Measurements from ENCODE around the gene TMEM214.

The TMEM214 gene

GRCh38 chr2:27051902-27052645 lies 19.3 kb downstream of the TMEM214 start:
- TF ChIP-seq FOXK2 (IDR thresholded peaks at IDR 0.05): no peak
- TF ChIP-seq BHLHE40 (IDR thresholded peaks at IDR 0.05; ENCODE audit: borderline replicate concordance): no peak
- TF ChIP-seq ZNF384 (IDR thresholded peaks at IDR 0.05): no peak
- no peak for TF ChIP-seq SUZ12 (IDR thresholded peaks at IDR 0.05)
- DNase-seq (ENCODE audit: extremely low spot score): peak; percentile 16
- POLR2A ChIA-PET: interaction anchor here (1.2 to 7.4 kb wide), 13 partner anchors 8 to 82 kb away, joined by 3 to 91 read pairs (median 11); partner anchors contain the start of genes ABHD1, EMILIN1, KHK and OST4
- CTCF ChIA-PET: no interaction called here

GRCh38 chr2:27053321-27053720 lies 20.6 kb downstream of the TMEM214 start:
- CTCF ChIA-PET: no interaction called here
- TF ChIP-seq ARNT (IDR thresholded peaks at IDR 0.05): no peak
- no peak for TF ChIP-seq HDGF (IDR thresholded peaks at IDR 0.05; ENCODE audit: borderline replicate concordance)
- TF ChIP-seq SP1 (IDR thresholded peaks at IDR 0.05): no peak
- no peak for TF ChIP-seq CTBP1 (IDR thresholded peaks at IDR 0.05; ENCODE audit: borderline replicate concordance)
- TF ChIP-seq FOXM1 (IDR thresholded peaks at IDR 0.05; ENCODE audit: borderline replicate concordance): no peak
- TF ChIP-seq L3MBTL2 (conservative IDR thresholded peaks at IDR 0.05): no peak
- TF ChIP-seq LEF1 (IDR thresholded peaks at IDR 0.05; ENCODE audit: borderline replicate concordance): no peak
- no peak for TF ChIP-seq PKNOX1 (IDR thresholded peaks at IDR 0.05)
- TF ChIP-seq FOXK2 (IDR thresholded peaks at IDR 0.05): no peak
- TF ChIP-seq TARDBP (IDR thresholded peaks at IDR 0.05): no peak
- no peak for TF ChIP-seq SUZ12 (IDR thresholded peaks at IDR 0.05)
- DNase-seq (ENCODE audit: extremely low spot score): no peak
- POLR2A ChIA-PET: interaction anchor here (1.2 to 7.4 kb wide), 4 partner anchors 13 to 28 kb away, joined by 3 to 91 read pairs (median 25); partner anchors contain the start of gene OST4

- TF ChIP-seq HDGF (IDR thresholded peaks at IDR 0.05; ENCODE audit: borderline replicate concordance) (no peak), BHLHE40 (IDR thresholded peaks at IDR 0.05; ENCODE audit: borderline replicate concordance) (no peak), ARNT (IDR thresholded peaks at IDR 0.05) (no peak), PKNOX1 (IDR thresholded peaks at IDR 0.05) (no peak), CTBP1 (IDR thresholded peaks at IDR 0.05; ENCODE audit: borderline replicate concordance) (no peak), FOXK2 (IDR thresholded peaks at IDR 0.05) (no peak), FOXA1 (IDR thresholded peaks at IDR 0.05) (no peak), TARDBP (IDR thresholded peaks at IDR 0.05) (no peak), LEF1 (IDR thresholded peaks at IDR 0.05; ENCODE audit: borderline replicate concordance) (no peak), SP1 (IDR thresholded peaks at IDR 0.05) (no peak), NFRKB (IDR thresholded peaks at IDR 0.05) (no peak), SUZ12 (IDR thresholded peaks at IDR 0.05) (no peak), FOXM1 (IDR thresholded peaks at IDR 0.05; ENCODE audit: borderline replicate concordance) (no peak)
- ChIA-PET POLR2A (interaction anchor here (1.2 to 7.4 kb wide), 3 partner anchors 12 to 29 kb away, joined by 3 to 91 read pairs (median 47); partner anchors contain the start of gene OST4), CTCF (no interaction called here)
- DNase-seq (ENCODE audit: extremely low spot score): no peak
These were observed 21.0 kb downstream of the TMEM214 start for GRCh38 chr2:27053776-27054175.

- no peak for TF ChIP-seq SP1 (IDR thresholded peaks at IDR 0.05)
- no peak for TF ChIP-seq NFRKB (IDR thresholded peaks at IDR 0.05)
- TF ChIP-seq FOXA1 (IDR thresholded peaks at IDR 0.05): no peak
- no peak for TF ChIP-seq ZNF384 (IDR thresholded peaks at IDR 0.05)
- TF ChIP-seq SUZ12 (IDR thresholded peaks at IDR 0.05): no peak
- no peak for TF ChIP-seq L3MBTL2 (conservative IDR thresholded peaks at IDR 0.05)
- no peak for TF ChIP-seq FOXM1 (IDR thresholded peaks at IDR 0.05; ENCODE audit: borderline replicate concordance)
- TF ChIP-seq HDGF (IDR thresholded peaks at IDR 0.05; ENCODE audit: borderline replicate concordance): no peak
- TF ChIP-seq BHLHE40 (IDR thresholded peaks at IDR 0.05; ENCODE audit: borderline replicate concordance): no peak
- TF ChIP-seq ELF4 (IDR thresholded peaks at IDR 0.05): no peak
- no peak for TF ChIP-seq TARDBP (IDR thresholded peaks at IDR 0.05)
- no peak for TF ChIP-seq ARNT (IDR thresholded peaks at IDR 0.05)
- TF ChIP-seq FOXK2 (IDR thresholded peaks at IDR 0.05): no peak
- TF ChIP-seq LEF1 (IDR thresholded peaks at IDR 0.05; ENCODE audit: borderline replicate concordance): no peak
- TF ChIP-seq PKNOX1 (IDR thresholded peaks at IDR 0.05): no peak
- TF ChIP-seq CTBP1 (IDR thresholded peaks at IDR 0.05; ENCODE audit: borderline replicate concordance): no peak
- ChIA-PET CTCF (no interaction called here), POLR2A (interaction anchor here (0.6 to 7.4 kb wide), 4 partner anchors 10 to 325 kb away, joined by 3 to 91 read pairs (median 4); partner anchors contain the start of gene OST4)
- no peak for DNase-seq (ENCODE audit: extremely low spot score)
These were observed 22.0 kb downstream of the TMEM214 start for GRCh38 chr2:27054721-27055120.

GRCh38 chr2:27057184-27057583 lies 24.4 kb downstream of the TMEM214 start:
- no peak for DNase-seq (ENCODE audit: extremely low spot score)
- CTCF ChIA-PET: interaction anchor here (0.7 kb wide), 1 partner anchor 1709 kb away, joined by 3 read pairs; no protein-coding TSS in a partner anchor
- TF ChIP-seq NFRKB (IDR thresholded peaks at IDR 0.05) (no peak), L3MBTL2 (conservative IDR thresholded peaks at IDR 0.05) (no peak), PKNOX1 (IDR thresholded peaks at IDR 0.05) (no peak), ZNF384 (IDR thresholded peaks at IDR 0.05) (no peak), FOXM1 (IDR thresholded peaks at IDR 0.05; ENCODE audit: borderline replicate concordance) (no peak), FOXK2 (IDR thresholded peaks at IDR 0.05) (no peak)
- POLR2A ChIA-PET: no interaction called here
